OCI-LY3 (cell line): ENCODE measurements around the gene ASB12.

Experiments used
- H2AFZ ChIP-seq: fragments of 200-600, 300-600 bp; shearing (Covaris generic); 2 replicates; pipeline ENCODE4 v1.6.0; 2014; ENCODE audit warnings: antibody characterized with exemption, low read depth, low read length
- H3K27ac ChIP-seq: fragments of 200-600, 300-600 bp; sonication (generic); 2 replicates; pipeline ENCODE4 v1.5.1; 2014; ENCODE audit warnings: mild to moderate bottlenecking, low read length, moderate library complexity, mixed read lengths
- H3K27me3 ChIP-seq: fragments of 200-600, 300-600 bp; sonication (generic); 2 replicates; pipeline ENCODE4 v1.6.1; 2014; ENCODE audit warnings: low read depth, low read length, mixed read lengths
- H3K36me3 ChIP-seq: fragments of 200-600, 300-600 bp; sonication (generic); replicated peaks from 2 replicates; pipeline ENCODE3; 2014; ENCODE audit warnings: low read depth, low read length, mixed read lengths
- H3K4me1 ChIP-seq: fragments of 300-600, 200-600 bp; sonication (generic); 2 replicates; pipeline ENCODE4 v1.6.1; 2014; ENCODE audit warnings: low read length, mixed read lengths
- H3K4me2 ChIP-seq: fragments of 200-600, 300-600 bp; sonication (generic); 2 replicates; pipeline ENCODE4 v1.6.1; 2014; ENCODE audit warnings: low read length, mixed read lengths
- H3K4me3 ChIP-seq: fragments of 300-600, 200-600 bp; sonication (generic); 2 replicates; pipeline ENCODE4 v1.5.1; 2014; ENCODE audit warnings: antibody characterized with exemption, mild to moderate bottlenecking, low read length, moderate library complexity
- H3K79me2 ChIP-seq: fragments of 300-600, 200-600 bp; shearing (Covaris generic); 2 replicates; pipeline ENCODE4 v1.6.1; 2014; ENCODE audit warnings: mild to moderate bottlenecking, low read length, mixed read lengths
- H3K9ac ChIP-seq: fragments of 300-600, 200-600 bp; shearing (Covaris generic); 2 replicates; pipeline ENCODE4 v1.6.0; 2014; ENCODE audit warnings: mild to moderate bottlenecking, low read length, moderate library complexity
- H3K9me3 ChIP-seq: fragments of 200-600, 300-600 bp; shearing (Covaris generic); 2 replicates; pipeline ENCODE4 v1.6.1; 2014; ENCODE audit warnings: low read length, mixed read lengths; ENCODE audit not compliant: insufficient read depth
- H4K20me1 ChIP-seq: fragments of 200-600, 300-600 bp; sonication (generic); 2 replicates; pipeline ENCODE4 v1.6.1; 2016; ENCODE audit warnings: low read length, mixed read lengths; ENCODE audit not compliant: insufficient read depth
- EZH2phosphoT487 ChIP-seq: fragments of 200-600 bp; shearing (Covaris generic); IDR thresholded peaks from 2 replicates; pipeline ENCODE4 v1.6.1; 2018; ENCODE audit warnings: antibody characterized with exemption, mixed run types, low read depth
- TF ChIP-seq, protein P1 (sequence below): fragments of 200-600, 300-600 bp; sonication (generic); IDR thresholded peaks from 2 replicates; pipeline ENCODE4 v1.5.1; 2014; ENCODE audit warnings: antibody characterized with exemption, low read length, low read depth

ASB12 gene

DNA sequence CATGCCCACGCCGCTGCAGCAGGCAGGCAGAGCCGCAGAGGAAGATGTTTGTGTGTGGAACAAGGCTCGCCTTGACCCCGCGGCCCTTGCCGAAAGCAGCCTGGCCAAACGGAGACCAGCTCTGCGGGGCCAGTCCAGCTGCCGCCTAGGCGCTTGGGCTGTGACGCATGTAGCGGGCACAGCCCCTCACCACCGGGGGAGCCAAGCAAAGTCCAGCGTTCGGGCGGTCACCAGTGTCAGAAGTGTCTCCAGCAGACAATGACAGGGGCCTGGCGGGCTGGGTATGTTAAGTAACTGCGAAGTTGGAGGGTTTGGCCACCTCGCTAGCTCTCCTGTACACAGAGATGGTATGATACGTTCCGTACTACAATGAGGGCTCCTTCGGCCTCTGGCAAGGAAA is 26.2 kb downstream of the ASB12 start:
- Histone ChIP-seq H4K20me1 (no peaks in the 10 kb centered on the region), H3K4me3 (peak overlapping the region; percentile 88), H3K9ac (peak overlapping the region; percentile 84), H3K27ac (no peak overlapping the region), H3K4me1 (peaks cover 11% of the 10 kb centered on the region), H3K36me3 (no peaks in the 10 kb centered on the region), H3K27me3 (no peaks in the 10 kb centered on the region), H3K4me2 (peak overlapping the region; percentile 83), H3K79me2 (peaks cover 50% of the 10 kb centered on the region), H2AFZ (no peak overlapping the region), H3K9me3 (no peaks in the 10 kb centered on the region)
- TF ChIP-seq EZH2phosphoT487: no peak
- TF ChIP-seq, protein P1, sequence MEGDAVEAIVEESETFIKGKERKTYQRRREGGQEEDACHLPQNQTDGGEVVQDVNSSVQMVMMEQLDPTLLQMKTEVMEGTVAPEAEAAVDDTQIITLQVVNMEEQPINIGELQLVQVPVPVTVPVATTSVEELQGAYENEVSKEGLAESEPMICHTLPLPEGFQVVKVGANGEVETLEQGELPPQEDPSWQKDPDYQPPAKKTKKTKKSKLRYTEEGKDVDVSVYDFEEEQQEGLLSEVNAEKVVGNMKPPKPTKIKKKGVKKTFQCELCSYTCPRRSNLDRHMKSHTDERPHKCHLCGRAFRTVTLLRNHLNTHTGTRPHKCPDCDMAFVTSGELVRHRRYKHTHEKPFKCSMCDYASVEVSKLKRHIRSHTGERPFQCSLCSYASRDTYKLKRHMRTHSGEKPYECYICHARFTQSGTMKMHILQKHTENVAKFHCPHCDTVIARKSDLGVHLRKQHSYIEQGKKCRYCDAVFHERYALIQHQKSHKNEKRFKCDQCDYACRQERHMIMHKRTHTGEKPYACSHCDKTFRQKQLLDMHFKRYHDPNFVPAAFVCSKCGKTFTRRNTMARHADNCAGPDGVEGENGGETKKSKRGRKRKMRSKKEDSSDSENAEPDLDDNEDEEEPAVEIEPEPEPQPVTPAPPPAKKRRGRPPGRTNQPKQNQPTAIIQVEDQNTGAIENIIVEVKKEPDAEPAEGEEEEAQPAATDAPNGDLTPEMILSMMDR: no peak

DNA sequence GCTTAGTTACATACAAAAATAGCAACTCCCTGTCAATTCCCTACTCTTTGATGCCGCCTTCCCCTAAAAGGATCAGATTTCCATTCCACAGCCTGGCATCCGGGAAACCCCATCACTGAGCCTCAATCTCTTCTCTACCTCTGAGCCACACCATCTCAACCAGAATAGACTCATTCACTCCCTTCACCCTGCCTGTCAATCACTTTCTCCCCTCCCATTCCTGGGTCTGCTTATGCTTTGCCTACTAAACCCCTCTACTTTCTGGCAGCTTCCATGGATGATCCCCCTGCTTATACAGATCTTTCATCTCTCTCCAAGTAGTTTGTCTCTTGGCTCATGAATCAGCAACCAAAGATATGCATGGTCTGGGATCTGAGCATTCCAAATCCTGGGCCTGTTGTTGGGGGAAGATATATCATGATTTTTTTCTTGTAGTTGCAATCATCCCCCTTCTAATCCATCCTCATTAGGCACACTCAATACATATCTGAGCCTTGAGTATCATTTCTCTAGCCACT is 27.5 kb downstream of the ASB12 start:
- H3K27me3 ChIP-seq: no peaks in the 10 kb centered on the region
- H3K27ac ChIP-seq: no peak overlapping the region
- H3K4me2 ChIP-seq: no peak overlapping the region
- H4K20me1 ChIP-seq: no peaks in the 10 kb centered on the region
- H3K9me3 ChIP-seq: no peaks in the 10 kb centered on the region
- peaks cover 11% of the 10 kb centered on the region for H3K4me1 ChIP-seq
- no peak overlapping the region for H3K4me3 ChIP-seq
- H3K9ac ChIP-seq: no peak overlapping the region
- peaks cover 63% of the 10 kb centered on the region for H3K79me2 ChIP-seq
- no peak for TF ChIP-seq EZH2phosphoT487
- TF ChIP-seq, protein P1: no peak
- H3K36me3 ChIP-seq: no peaks in the 10 kb centered on the region
- H2AFZ ChIP-seq: no peak overlapping the region

DNA sequence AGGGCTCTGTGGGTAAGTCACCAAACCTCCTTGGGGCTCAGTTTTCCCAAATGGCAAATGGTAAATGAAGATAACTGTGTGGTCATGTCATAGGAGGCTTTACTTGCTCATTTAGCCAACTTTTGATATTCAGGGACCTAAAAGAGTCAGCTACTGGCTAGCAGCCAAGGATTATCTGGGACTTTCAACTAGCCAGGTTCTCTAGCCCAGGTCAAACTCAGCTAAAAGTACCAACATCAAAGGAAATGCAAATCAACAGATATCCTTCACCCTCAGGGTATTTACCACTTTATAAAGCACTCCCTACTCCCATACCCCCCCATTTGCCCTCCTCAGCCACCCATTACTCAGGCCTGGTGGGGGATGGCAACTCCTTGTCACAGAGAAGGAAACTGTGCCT is 32.4 kb downstream of the ASB12 start:
- no peaks in the 10 kb centered on the region for H3K27me3 ChIP-seq
- no peak overlapping the region for H3K4me3 ChIP-seq
- no peak overlapping the region for H3K9ac ChIP-seq
- H2AFZ ChIP-seq: no peak overlapping the region
- no peaks in the 10 kb centered on the region for H3K4me1 ChIP-seq
- H3K9me3 ChIP-seq: no peaks in the 10 kb centered on the region
- H3K79me2 ChIP-seq: peaks cover 56% of the 10 kb centered on the region
- H4K20me1 ChIP-seq: no peaks in the 10 kb centered on the region
- TF ChIP-seq, protein P1: no peak
- TF ChIP-seq EZH2phosphoT487: no peak
- H3K36me3 ChIP-seq: no peaks in the 10 kb centered on the region
- no peak overlapping the region for H3K27ac ChIP-seq
- H3K4me2 ChIP-seq: no peak overlapping the region

DNA sequence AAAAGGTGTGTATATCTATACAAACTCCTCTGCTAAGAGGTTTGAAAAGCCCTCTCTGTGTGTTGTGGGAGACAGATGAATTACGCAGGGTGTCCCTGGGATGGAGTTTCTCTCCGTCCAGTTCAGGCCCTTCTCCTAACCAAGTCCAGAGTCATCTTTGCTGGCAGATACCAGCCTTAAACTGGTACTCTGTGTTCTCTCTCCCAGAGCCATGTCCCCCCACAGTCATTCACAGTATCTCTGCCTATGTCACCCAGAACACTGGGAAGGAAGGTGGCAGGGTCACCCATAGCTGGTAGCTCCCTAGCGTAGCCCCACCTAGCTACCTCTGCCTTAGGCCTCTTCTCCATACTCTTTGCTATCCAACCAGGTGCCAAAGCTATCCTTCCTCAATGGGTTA is 33.8 kb downstream of the ASB12 start:
- H3K79me2 ChIP-seq: peaks cover 47% of the 10 kb centered on the region
- H3K27me3 ChIP-seq: no peaks in the 10 kb centered on the region
- H3K9me3 ChIP-seq: no peaks in the 10 kb centered on the region
- H3K4me3 ChIP-seq: no peak overlapping the region
- H3K4me2 ChIP-seq: no peak overlapping the region
- H2AFZ ChIP-seq: no peak overlapping the region
- H3K4me1 ChIP-seq: no peaks in the 10 kb centered on the region
- H4K20me1 ChIP-seq: no peaks in the 10 kb centered on the region
- H3K36me3 ChIP-seq: no peaks in the 10 kb centered on the region
- no peak overlapping the region for H3K9ac ChIP-seq
- TF ChIP-seq EZH2phosphoT487: no peak
- TF ChIP-seq, protein P1: no peak
- no peak overlapping the region for H3K27ac ChIP-seq
